B cell (primary cell): ENCODE data around the gene MEIKIN. TPM values are rescaled to one million over a fixed set of nuclear protein-coding genes. Genes with fewer than 3 reads are reported as not detected.

ENCODE experiments used
- ATAC-seq: fragments of 200-7000 bp; cut with Tn5 transposase; one replicate; pipeline ENCODE4 v1.10.0; 2021; ENCODE audit warnings: low read depth, mild to moderate bottlenecking, moderate number of reproducible peaks, moderate library complexity
- CTCF ChIA-PET: fragments of 350-600 bp; sonication (Branson Sonifier 250); formaldehyde crosslinking; loops from one replicate; lab custom pipeline; 2021; ENCODE audit warnings: antibody characterized with exemption, inconsistent platforms; lab: Charles Lee
- POLR2A ChIA-PET: fragments of 350-600 bp; sonication (Branson Sonifier 250); formaldehyde crosslinking; loops from one replicate; lab custom pipeline; 2021; ENCODE audit warnings: antibody characterized with exemption; lab: Charles Lee
- DNase-seq: peaks from one replicate; pipeline ENCODE4 v3.0.0; 2013
- H2AFZ ChIP-seq: 2 replicates; pipeline ENCODE4 v1.6.1; 2012; ENCODE audit warnings: mild to moderate bottlenecking, low read depth, low read length; ENCODE audit not compliant: insufficient read depth, poor library complexity, severe bottlenecking
- H3K27ac ChIP-seq, 2 donors: 1 replicate in 1 of 2; 2 replicates in 1 of 2; pipeline ENCODE4 v1.5.1; 2012 to 2013; ENCODE audit warnings: low read length in 2 of 2, mild to moderate bottlenecking in 2 of 2, moderate library complexity in 1 of 2
- H3K27me3 ChIP-seq, 4 experiments: fragments of 200-600 bp in 1 of 4; sonication (generic) in 1 of 4; replicated peaks in 1 of 4; 1 replicate in 2 of 4; 2 replicates in 2 of 4; pipeline versions ENCODE4 v1.6.1 to v1.7.0; 2013 to 2016; ENCODE audit warnings: low read length in 3 of 4, mild to moderate bottlenecking in 2 of 4, mixed read lengths in 1 of 4, moderate library complexity in 1 of 4; ENCODE audit not compliant: insufficient read depth in 4 of 4, control insufficient read depth in 3 of 4; ENCODE audit errors: control extremely low read depth in 1 of 4
- H3K36me3 ChIP-seq, 2 experiments: replicated peaks in 1 of 2; 1 replicate in 1 of 2; 2 replicates in 1 of 2; pipeline versions ENCODE4 v1.6.1 to v1.7.1; 2013; ENCODE audit warnings: low read length in 1 of 2; ENCODE audit not compliant: insufficient read depth in 2 of 2, control insufficient read depth in 1 of 2; ENCODE audit errors: control extremely low read depth in 1 of 2, extremely low read depth in 1 of 2
- H3K4me1 ChIP-seq, 2 donors: fragments of 200-600 bp in 1 of 2; sonication (generic) in 1 of 2; 1 replicate in 1 of 2; 2 replicates in 1 of 2; pipeline versions ENCODE4 v1.5.1 to v1.6.1; 2013 to 2017; ENCODE audit warnings: low read length in 2 of 2; ENCODE audit not compliant: control insufficient read depth in 2 of 2, insufficient read depth in 2 of 2
- H3K4me2 ChIP-seq: replicated peaks from 2 replicates; pipeline ENCODE3; 2012; ENCODE audit warnings: mild to moderate bottlenecking, low read depth, low read length; ENCODE audit not compliant: poor library complexity, severe bottlenecking
- H3K4me3 ChIP-seq, 5 experiments: fragments of 200-600 bp in 1 of 5; sonication (generic) in 1 of 5; 1 replicate in 3 of 5; 2 replicates in 2 of 5; pipeline versions ENCODE4 v1.5.1 to v1.7.0; 2011 to 2016; ENCODE audit warnings: low read length in 4 of 5, mild to moderate bottlenecking in 4 of 5, low read depth in 2 of 5, control low read depth in 1 of 5, moderate library complexity in 1 of 5; ENCODE audit not compliant: insufficient read depth in 1 of 5; ENCODE audit errors: control extremely low read depth in 1 of 5, extremely low read depth in 1 of 5
- H3K79me2 ChIP-seq: fragments of 200-600 bp; sonication (generic); one replicate; pipeline ENCODE4 v1.6.0; 2016; ENCODE audit warnings: low read length; ENCODE audit not compliant: control insufficient read depth, insufficient read depth
- H3K9ac ChIP-seq: fragments of 200-600 bp; sonication (generic); 2 replicates; pipeline ENCODE4 v1.6.1; 2017; ENCODE audit warnings: mild to moderate bottlenecking, low read length, moderate library complexity
- H3K9me3 ChIP-seq, 3 donors: one replicate each; pipeline versions ENCODE4 v1.6.1 to v1.7.1; 2013; ENCODE audit warnings: low read length in 2 of 3; ENCODE audit not compliant: control insufficient read depth in 2 of 3, insufficient read depth in 1 of 3; ENCODE audit errors: control extremely low read depth in 1 of 3
- H4K20me1 ChIP-seq: 2 replicates; pipeline ENCODE4 v1.6.0; 2012; ENCODE audit warnings: mild to moderate bottlenecking, low read length; ENCODE audit not compliant: insufficient read depth, control insufficient read depth, poor library complexity, severe bottlenecking
- H3K27ac Mint-ChIP-seq: one replicate; pipeline ENCODE4 v1.8.0; 2021; ENCODE audit warnings: mixed read lengths
- H3K27me3 Mint-ChIP-seq: one replicate; pipeline ENCODE4 v1.8.0; 2021; ENCODE audit warnings: mixed read lengths
- H3K4me1 Mint-ChIP-seq: one replicate; pipeline ENCODE4 v1.8.0; 2021; ENCODE audit warnings: mixed read lengths
- H3K4me3 Mint-ChIP-seq: one replicate; pipeline ENCODE4 v1.8.0; 2021; ENCODE audit warnings: mixed read lengths
- H3K9me3 Mint-ChIP-seq: one replicate; pipeline ENCODE4 v1.8.0; 2022; ENCODE audit warnings: mixed read lengths; ENCODE audit not compliant: insufficient read depth
- EZH2 ChIP-seq: IDR thresholded peaks from 2 replicates; pipeline ENCODE4 v1.6.1; 2012; ENCODE audit warnings: borderline replicate concordance, low read depth, mild to moderate bottlenecking, moderate library complexity, low read length; ENCODE audit not compliant: insufficient read depth, poor library complexity, severe bottlenecking
- WGBS: methylation state at CpG from one replicate; pipeline ENCODE4 v1.1.5; 2013; ENCODE audit warnings: missing lambda C conversion rate; ENCODE audit not compliant: insufficient coverage; 5-methylcytosine and 5-hydroxymethylcytosine counted together
- intact Hi-C: fragments of 100-400 bp; cut with micrococcal nuclease; formaldehyde crosslinking; loops from one replicate; pipeline ENCODE4 v1.10.0; 2022
- polyA plus RNA-seq: library from polyadenylated mRNA; depleted of rRNA; stranded (reverse); fragments of >200 nt; gene quantifications from 2 replicates; pipeline ENCODE4 v1.2.3, GENCODE V29; 2012
- total RNA-seq, 2 donors: library from RNA; stranded (reverse); fragments of 120-200 nt in 1 of 2; gene quantifications; 1 replicate in 1 of 2; 2 replicates in 1 of 2; pipeline versions ENCODE4 v1.2.3 to v1.2.4, GENCODE V29; 2013 to 2022
- TF ChIP-seq, protein P1 (sequence below): fragments of 200-600 bp; IDR thresholded peaks from one replicate; pipeline ENCODE4 v1.8.0; 2022; ENCODE audit warnings: antibody characterized with exemption, mild to moderate bottlenecking

Gene MEIKIN
- total and polyA plus RNA-seq, 2 donors (not counting 1 experiment from before 2014, with no cell fraction given) = not detected

GRCh38 chr5:131974956-131975726, 29.7 kb upstream of the MEIKIN start:
- H3K9ac ChIP-seq = no peak overlapping the region
- no peaks in the 10 kb centered on the region for H3K27me3 Mint-ChIP-seq
- no peaks in the 10 kb centered on the region for H3K9me3 ChIP-seq
- no peak overlapping the region for H3K27ac Mint-ChIP-seq
- H3K79me2 ChIP-seq = no peaks in the 10 kb centered on the region
- no peaks in the 10 kb centered on the region for H4K20me1 ChIP-seq
- no peaks in the 10 kb centered on the region for H3K4me1 Mint-ChIP-seq
- ChIA-PET CTCF (no interaction called here), POLR2A (no interaction called here)
- intact Hi-C loops = no loop called here
- TF ChIP-seq, protein P1, sequence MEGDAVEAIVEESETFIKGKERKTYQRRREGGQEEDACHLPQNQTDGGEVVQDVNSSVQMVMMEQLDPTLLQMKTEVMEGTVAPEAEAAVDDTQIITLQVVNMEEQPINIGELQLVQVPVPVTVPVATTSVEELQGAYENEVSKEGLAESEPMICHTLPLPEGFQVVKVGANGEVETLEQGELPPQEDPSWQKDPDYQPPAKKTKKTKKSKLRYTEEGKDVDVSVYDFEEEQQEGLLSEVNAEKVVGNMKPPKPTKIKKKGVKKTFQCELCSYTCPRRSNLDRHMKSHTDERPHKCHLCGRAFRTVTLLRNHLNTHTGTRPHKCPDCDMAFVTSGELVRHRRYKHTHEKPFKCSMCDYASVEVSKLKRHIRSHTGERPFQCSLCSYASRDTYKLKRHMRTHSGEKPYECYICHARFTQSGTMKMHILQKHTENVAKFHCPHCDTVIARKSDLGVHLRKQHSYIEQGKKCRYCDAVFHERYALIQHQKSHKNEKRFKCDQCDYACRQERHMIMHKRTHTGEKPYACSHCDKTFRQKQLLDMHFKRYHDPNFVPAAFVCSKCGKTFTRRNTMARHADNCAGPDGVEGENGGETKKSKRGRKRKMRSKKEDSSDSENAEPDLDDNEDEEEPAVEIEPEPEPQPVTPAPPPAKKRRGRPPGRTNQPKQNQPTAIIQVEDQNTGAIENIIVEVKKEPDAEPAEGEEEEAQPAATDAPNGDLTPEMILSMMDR = no peak
- no peak for TF ChIP-seq EZH2
- no peaks in the 10 kb centered on the region for H3K9me3 Mint-ChIP-seq
- no peak overlapping the region for H3K4me3 Mint-ChIP-seq
- H3K27ac ChIP-seq = no peak overlapping the region
- H2AFZ ChIP-seq = no peak overlapping the region
- DNase-seq (no peak), ATAC-seq (no peak)
- no peak overlapping the region for H3K4me2 ChIP-seq
- H3K27me3 ChIP-seq = no peaks in the 10 kb centered on the region
- no peak overlapping the region for H3K4me3 ChIP-seq
- H3K36me3 ChIP-seq = no peaks in the 10 kb centered on the region
- H3K4me1 ChIP-seq = no peaks in the 10 kb centered on the region
- WGBS = 95% methylated on average over 12 of the region's 12 CpGs

DNA sequence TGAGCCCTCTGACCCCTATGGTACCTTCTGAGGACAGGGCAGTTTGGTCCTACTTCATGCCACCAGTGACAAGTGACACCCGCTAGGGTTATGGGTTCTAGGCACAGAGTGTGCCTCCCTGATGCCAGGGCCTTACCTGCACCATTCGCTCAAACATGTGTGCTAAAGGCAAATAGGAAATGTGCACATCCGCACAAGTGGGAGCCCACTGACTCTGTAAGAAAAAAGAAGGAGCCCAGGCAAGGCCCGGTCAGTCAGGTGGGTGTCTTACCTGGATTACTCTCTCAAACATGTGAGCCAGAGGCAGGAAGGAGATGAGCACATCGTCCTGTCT, 29.1 kb upstream of the MEIKIN start:
- Histone ChIP-seq H3K9me3 (no peaks in the 10 kb centered on the region), H3K27ac (no peak overlapping the region), H3K4me3 (no peak overlapping the region), H2AFZ (no peak overlapping the region), H4K20me1 (no peaks in the 10 kb centered on the region), H3K36me3 (no peaks in the 10 kb centered on the region), H3K9ac (no peak overlapping the region), H3K4me2 (no peak overlapping the region), H3K79me2 (no peaks in the 10 kb centered on the region), H3K4me1 (no peaks in the 10 kb centered on the region), H3K27me3 (no peaks in the 10 kb centered on the region)
- POLR2A ChIA-PET = no interaction called here
- no peaks in the 10 kb centered on the region for H3K4me1 Mint-ChIP-seq
- no peaks in the 10 kb centered on the region for H3K27me3 Mint-ChIP-seq
- H3K9me3 Mint-ChIP-seq = no peaks in the 10 kb centered on the region
- no peak for DNase-seq
- CTCF ChIA-PET = no interaction called here
- no peak overlapping the region for H3K27ac Mint-ChIP-seq
- WGBS = 87% methylated on average over 4 of the region's 5 CpGs
- intact Hi-C loops = no loop called here
- TF ChIP-seq EZH2 = no peak
- TF ChIP-seq, protein P1 = no peak
- ATAC-seq = no peak
- H3K4me3 Mint-ChIP-seq = no peak overlapping the region
